Uterus (tissue), 2 donors: ENCODE data around the gene FOXP4.

ENCODE experiments used
- POLR2A ChIP-seq, 2 donors: fragments of 450-650 bp; IDR thresholded peaks; one replicate each; pipeline ENCODE4 v1.6.1; 2016; ENCODE audit warnings: antibody characterized with exemption in 2 of 2, mild to moderate bottlenecking in 1 of 2, moderate library complexity in 1 of 2
- TF ChIP-seq, protein P1 (sequence below), 4 experiments: fragments of 200-600 bp in 2 of 4; fragments of 450-650 bp in 2 of 4; sonication (generic) in 2 of 4; IDR thresholded peaks; one replicate each; pipeline ENCODE4 v1.5.1; 2016 to 2019; ENCODE audit warnings: antibody characterized with exemption in 4 of 4, mild to moderate bottlenecking in 2 of 4, moderate library complexity in 1 of 4

DNA sequence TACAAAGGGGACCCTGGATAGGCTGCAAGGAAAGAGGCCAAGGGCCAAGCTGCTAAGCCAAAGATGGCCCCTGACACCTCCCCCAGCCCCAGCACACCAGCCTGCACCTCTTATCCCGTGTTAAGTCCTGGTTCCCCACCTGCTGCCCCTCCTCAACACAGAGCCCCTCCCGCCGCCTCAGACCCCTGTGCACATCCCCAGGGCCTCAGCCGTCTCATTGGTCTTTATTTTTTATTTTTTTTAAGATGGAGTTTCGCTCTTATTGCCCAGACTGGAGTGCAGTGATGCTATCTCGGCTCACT lies 55.0 kb downstream of the FOXP4 start:
- no peak for TF ChIP-seq POLR2A (IDR thresholded peaks at IDR 0.05)
- TF ChIP-seq, protein P1, sequence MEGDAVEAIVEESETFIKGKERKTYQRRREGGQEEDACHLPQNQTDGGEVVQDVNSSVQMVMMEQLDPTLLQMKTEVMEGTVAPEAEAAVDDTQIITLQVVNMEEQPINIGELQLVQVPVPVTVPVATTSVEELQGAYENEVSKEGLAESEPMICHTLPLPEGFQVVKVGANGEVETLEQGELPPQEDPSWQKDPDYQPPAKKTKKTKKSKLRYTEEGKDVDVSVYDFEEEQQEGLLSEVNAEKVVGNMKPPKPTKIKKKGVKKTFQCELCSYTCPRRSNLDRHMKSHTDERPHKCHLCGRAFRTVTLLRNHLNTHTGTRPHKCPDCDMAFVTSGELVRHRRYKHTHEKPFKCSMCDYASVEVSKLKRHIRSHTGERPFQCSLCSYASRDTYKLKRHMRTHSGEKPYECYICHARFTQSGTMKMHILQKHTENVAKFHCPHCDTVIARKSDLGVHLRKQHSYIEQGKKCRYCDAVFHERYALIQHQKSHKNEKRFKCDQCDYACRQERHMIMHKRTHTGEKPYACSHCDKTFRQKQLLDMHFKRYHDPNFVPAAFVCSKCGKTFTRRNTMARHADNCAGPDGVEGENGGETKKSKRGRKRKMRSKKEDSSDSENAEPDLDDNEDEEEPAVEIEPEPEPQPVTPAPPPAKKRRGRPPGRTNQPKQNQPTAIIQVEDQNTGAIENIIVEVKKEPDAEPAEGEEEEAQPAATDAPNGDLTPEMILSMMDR (IDR thresholded peaks at IDR 0.05) = no peak
